H9 (cell line): Measurements from ENCODE around the gene ZMYM3. TPM values are rescaled to one million over a fixed set of nuclear protein-coding genes. Genes with fewer than 3 reads are reported as not detected.

Experiments used
- DNase-seq: peaks from one replicate; pipeline ENCODE4 v3.0.0-alpha.2; 2017
- H2AFZ ChIP-seq: one replicate; pipeline ENCODE4 v1.6.1; 2013; ENCODE audit warnings: mild to moderate bottlenecking, low read length, control low read depth, moderate library complexity
- H2AK5ac ChIP-seq: 2 replicates; pipeline ENCODE4 v1.6.1; 2013; ENCODE audit warnings: low read length, control low read depth, mixed read lengths; ENCODE audit not compliant: insufficient read length
- H2BK120ac ChIP-seq: one replicate; pipeline ENCODE4 v1.6.1; 2013; ENCODE audit warnings: low read depth, mild to moderate bottlenecking, low read length, control low read depth, inconsistent platforms; ENCODE audit not compliant: poor library complexity, severe bottlenecking
- H2BK12ac ChIP-seq: 2 replicates; pipeline ENCODE4 v1.6.1; 2013; ENCODE audit warnings: low read length, control low read depth, mixed read lengths, low read depth; ENCODE audit not compliant: insufficient read length
- H2BK15ac ChIP-seq: 2 replicates; pipeline ENCODE4 v1.6.1; 2013; ENCODE audit warnings: low read depth, low read length, control low read depth
- H2BK20ac ChIP-seq: one replicate; pipeline ENCODE4 v1.6.1; 2013; ENCODE audit warnings: low read depth, mild to moderate bottlenecking, low read length, control low read depth, inconsistent platforms; ENCODE audit not compliant: poor library complexity, severe bottlenecking
- H2BK5ac ChIP-seq: 2 replicates; pipeline ENCODE4 v1.6.1; 2013; ENCODE audit warnings: low read length, control low read depth, mixed read lengths; ENCODE audit not compliant: insufficient read length
- H3K14ac ChIP-seq: 2 replicates; pipeline ENCODE4 v1.6.1; 2013; ENCODE audit warnings: low read length, control low read depth; ENCODE audit not compliant: insufficient read depth
- H3K18ac ChIP-seq: 2 replicates; pipeline ENCODE4 v1.6.1; 2013; ENCODE audit warnings: low read depth, mild to moderate bottlenecking, mixed read lengths, low read length, control low read depth; ENCODE audit not compliant: insufficient read length
- H3K23ac ChIP-seq: 2 replicates; pipeline ENCODE4 v1.6.1; 2013; ENCODE audit warnings: low read length, control low read depth, mixed read lengths, low read depth; ENCODE audit not compliant: insufficient read length
- H3K23me2 ChIP-seq: 2 replicates; pipeline ENCODE4 v1.6.1; 2013; ENCODE audit warnings: low read depth, mild to moderate bottlenecking, mixed read lengths, low read length, control low read depth; ENCODE audit not compliant: insufficient read length, poor library complexity, severe bottlenecking
- H3K27ac ChIP-seq: 2 replicates; pipeline ENCODE4 v1.5.1; 2013; ENCODE audit warnings: low read length, control low read depth, mixed read lengths, low read depth; ENCODE audit not compliant: insufficient read length
- H3K27me3 ChIP-seq: 2 replicates; pipeline ENCODE4 v1.6.1; 2013; ENCODE audit warnings: low read length, control low read depth, inconsistent platforms; ENCODE audit not compliant: insufficient read depth
- H3K4ac ChIP-seq: 2 replicates; pipeline ENCODE4 v1.6.1; 2013; ENCODE audit warnings: low read depth, mild to moderate bottlenecking, control low read depth, inconsistent platforms, low read length, moderate library complexity
- H3K4me1 ChIP-seq: 2 replicates; pipeline ENCODE4 v1.6.1; 2013; ENCODE audit warnings: low read length, control low read depth, inconsistent platforms; ENCODE audit not compliant: insufficient read depth
- H3K4me2 ChIP-seq: 2 replicates; pipeline ENCODE4 v1.6.1; 2013; ENCODE audit warnings: low read length, control low read depth, mixed read lengths; ENCODE audit not compliant: insufficient read length, insufficient read depth
- H3K56ac ChIP-seq: 2 replicates; pipeline ENCODE4 v1.6.1; 2013; ENCODE audit warnings: low read depth, mild to moderate bottlenecking, mixed read lengths, low read length, control low read depth; ENCODE audit not compliant: insufficient read length
- H3K79me1 ChIP-seq: 2 replicates; pipeline ENCODE4 v1.6.1; 2013; ENCODE audit warnings: low read depth, mild to moderate bottlenecking, moderate library complexity, low read length, control low read depth, inconsistent platforms; ENCODE audit not compliant: insufficient read depth, poor library complexity, severe bottlenecking
- H3K79me2 ChIP-seq: 2 replicates; pipeline ENCODE4 v1.6.1; 2013; ENCODE audit warnings: low read length, control low read depth, inconsistent platforms; ENCODE audit not compliant: insufficient read depth
- H3K9ac ChIP-seq: 2 replicates; pipeline ENCODE4 v1.6.1; 2013; ENCODE audit warnings: low read length, control low read depth, mixed read lengths; ENCODE audit not compliant: insufficient read length; ENCODE audit errors: extremely low read depth
- H3K9me3 ChIP-seq: one replicate; pipeline ENCODE4 v1.6.1; 2013; ENCODE audit warnings: low read depth, low read length, inconsistent platforms; ENCODE audit not compliant: control insufficient read depth
- H3T11ph ChIP-seq: one replicate; pipeline ENCODE4 v1.6.1; 2013; ENCODE audit warnings: mild to moderate bottlenecking, low read length, control low read depth, inconsistent platforms
- H4K20me1 ChIP-seq: one replicate; pipeline ENCODE4 v1.6.1; 2013; ENCODE audit not compliant: control insufficient read depth, insufficient read length, insufficient read depth
- H4K5ac ChIP-seq: 2 replicates; pipeline ENCODE4 v1.6.1; 2013; ENCODE audit warnings: low read depth, mild to moderate bottlenecking, mixed read lengths, low read length, control low read depth; ENCODE audit not compliant: insufficient read length
- H4K8ac ChIP-seq: replicated peaks from 2 replicates; pipeline ENCODE4 v1.6.1; 2013; ENCODE audit warnings: low read length, control low read depth, mixed read lengths, low read depth; ENCODE audit not compliant: insufficient read length
- H4K91ac ChIP-seq: 2 replicates; pipeline ENCODE4 v1.6.1; 2013; ENCODE audit warnings: low read depth, mild to moderate bottlenecking, moderate library complexity, mixed read lengths, low read length, control low read depth; ENCODE audit not compliant: insufficient read length
- H3K27ac Mint-ChIP-seq, 3 experiments: 2 replicates in 2 of 3; 3 replicates in 1 of 3; pipeline ENCODE4 v1.8.0; 2020 to 2021; ENCODE audit warnings: mixed read lengths in 3 of 3, mild to moderate bottlenecking in 1 of 3, moderate library complexity in 1 of 3
- H3K27me3 Mint-ChIP-seq: 2 replicates; pipeline ENCODE4 v1.8.0; 2021; ENCODE audit warnings: low read depth, mild to moderate bottlenecking, moderate library complexity, mixed read lengths
- H3K36me3 Mint-ChIP-seq, 3 experiments: 2 replicates in 2 of 3; 3 replicates in 1 of 3; pipeline ENCODE4 v1.8.0; 2020 to 2021; ENCODE audit warnings: low read depth in 3 of 3, mixed read lengths in 3 of 3; ENCODE audit not compliant: insufficient read depth in 1 of 3
- H3K4me1 Mint-ChIP-seq, 2 experiments: 2 replicates each; pipeline ENCODE4 v1.8.0; 2020; ENCODE audit warnings: mixed read lengths in 2 of 2
- H3K4me3 Mint-ChIP-seq, 2 experiments: 2 replicates in 1 of 2; 3 replicates in 1 of 2; pipeline ENCODE4 v1.8.0; 2020 to 2021; ENCODE audit warnings: mild to moderate bottlenecking in 2 of 2, mixed read lengths in 2 of 2, moderate library complexity in 1 of 2
- H3K9me3 Mint-ChIP-seq, 2 experiments: 2 replicates in 1 of 2; 3 replicates in 1 of 2; pipeline ENCODE4 v1.8.0; 2020; ENCODE audit warnings: mild to moderate bottlenecking in 2 of 2, mixed read lengths in 2 of 2, moderate library complexity in 1 of 2
- CTCF ChIP-seq: fragments of 200-600 bp; sonication (generic); conservative IDR thresholded peaks from 3 replicates; pipeline ENCODE4 v1.8.0; 2021; ENCODE audit warnings: antibody characterized with exemption, mild to moderate bottlenecking
- WGBS: extraction: QIAGEN DNeasy Blood & Tissue Kit; methylation state at CpG from one replicate; pipeline ENCODE4 v1.1.7; 2013; ENCODE audit warnings: missing lambda C conversion rate, low lambda C conversion rate, mixed read lengths; ENCODE audit not compliant: insufficient read length; ENCODE audit errors: extremely low coverage; 5-methylcytosine and 5-hydroxymethylcytosine counted together
- total RNA-seq: library from RNA; stranded (reverse); gene quantifications from 2 replicates; pipeline ENCODE4 v1.2.1, GENCODE V29; 2021

Gene ZMYM3
- total RNA-seq, 1 experiment from 2014 or later: 86.5 TPM

- no peak overlapping the region for H2BK5ac ChIP-seq
- DNase-seq: no peak
- H3T11ph ChIP-seq: no peak overlapping the region
- H3K4me1 Mint-ChIP-seq: peaks cover 9 to 29% of the 10 kb centered on the region in 2 experiments
- H2AFZ ChIP-seq: no peak overlapping the region
- peaks cover 0 to 2% (median 2%) of the 10 kb centered on the region in 3 experiments; a peak in 4 of 7 replicates for H3K36me3 Mint-ChIP-seq
- no CpG with 5 or more reads among the region's 6 CpGs for WGBS
- H3K4me3 Mint-ChIP-seq: no peak overlapping the region; a peak in 1 of 5 replicates
- no peaks in the 10 kb centered on the region for H3K79me1 ChIP-seq
- H2BK120ac ChIP-seq: no peak overlapping the region
- peaks cover 4% of the 10 kb centered on the region for H3K27me3 Mint-ChIP-seq
- no peaks in the 10 kb centered on the region for H4K20me1 ChIP-seq
- H3K9me3 ChIP-seq: peaks cover 17% of the 10 kb centered on the region
- H3K14ac ChIP-seq: no peak overlapping the region
- no peak overlapping the region for H4K5ac ChIP-seq
- H3K9ac ChIP-seq: no peak overlapping the region
- H3K18ac ChIP-seq: peak overlapping the region; percentile 17
- H3K4ac ChIP-seq: no peak overlapping the region
- no peaks in the 10 kb centered on the region for H3K23me2 ChIP-seq
- H2AK5ac ChIP-seq: no peak overlapping the region
- peak overlapping the region in 2 of 3 experiments; percentile 53 to 86; a peak in 2 of 7 replicates for H3K27ac Mint-ChIP-seq
- no peak overlapping the region for H3K56ac ChIP-seq
- no peak overlapping the region for H2BK15ac ChIP-seq
- H2BK20ac ChIP-seq: no peak overlapping the region
- no peak overlapping the region for H3K4me2 ChIP-seq
- H4K91ac ChIP-seq: no peak overlapping the region
- no peak for TF ChIP-seq CTCF
- no peaks in the 10 kb centered on the region for H3K4me1 ChIP-seq
- no peak overlapping the region for H2BK12ac ChIP-seq
- no peak overlapping the region for H3K27ac ChIP-seq
- H3K27me3 ChIP-seq: no peaks in the 10 kb centered on the region
- H3K79me2 ChIP-seq: no peaks in the 10 kb centered on the region
- H3K23ac ChIP-seq: no peak overlapping the region
- peaks cover 62 to 68% of the 10 kb centered on the region in 2 experiments for H3K9me3 Mint-ChIP-seq
- no peak overlapping the region for H4K8ac ChIP-seq
Observed at GRCh38 chrX:71216485-71216884, 37.5 kb downstream of the ZMYM3 start.
